HFF-Myc (cell line): ENCODE data around the gene CCDC9B.

Experiments used
- DNase-seq: peaks from one replicate; pipeline ENCODE4 v3.0.0-alpha.2; 2011; ENCODE audit warnings: low read depth; ENCODE audit errors: extremely low read depth
- H3K4me3 ChIP-seq: replicated peaks from 2 replicates; pipeline ENCODE4 v1.5.1; 2011; ENCODE audit warnings: low read depth, mild to moderate bottlenecking, control low read depth, low read length
- TF ChIP-seq, protein P1 (sequence below): IDR thresholded peaks from 2 replicates; pipeline ENCODE4 v1.5.1; 2012; ENCODE audit warnings: mild to moderate bottlenecking, low read depth, low read length, control low read depth; ENCODE audit errors: missing control alignments

Gene CCDC9B

DNA sequence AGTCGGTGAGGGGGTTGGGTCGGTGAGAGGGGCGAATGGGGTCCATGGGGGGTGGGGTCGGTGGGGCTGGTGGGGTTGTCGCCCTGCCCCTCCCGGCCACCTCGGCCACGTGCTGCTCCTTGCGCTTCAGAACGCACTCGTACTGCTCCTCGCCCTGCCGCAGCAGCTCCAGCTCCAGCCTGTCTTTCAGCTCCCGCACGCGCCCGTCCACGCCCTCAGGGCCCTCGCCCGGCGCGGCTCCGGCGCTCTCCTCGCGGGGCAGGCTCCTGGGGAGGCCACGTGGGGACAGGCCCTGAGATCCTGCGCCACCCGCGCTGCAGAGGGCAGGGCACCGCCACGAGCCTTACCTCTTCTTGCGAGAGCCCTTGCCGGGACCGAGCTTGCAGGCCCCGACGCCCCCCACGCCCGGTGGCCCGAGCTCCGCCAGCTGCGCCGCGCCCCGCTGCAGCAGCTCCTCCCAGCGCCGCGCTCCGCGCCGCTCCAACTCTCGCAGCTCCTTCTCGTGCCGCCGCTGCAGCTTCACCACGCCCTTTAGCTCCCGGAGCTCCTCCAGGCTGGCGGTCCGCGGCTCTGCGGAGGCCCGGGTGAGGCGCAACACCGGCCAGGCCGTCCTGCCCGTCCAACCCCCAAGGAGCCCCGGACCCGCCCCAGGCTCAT, 49.7 kb downstream of the CCDC9B start:
- TF ChIP-seq, protein P1, sequence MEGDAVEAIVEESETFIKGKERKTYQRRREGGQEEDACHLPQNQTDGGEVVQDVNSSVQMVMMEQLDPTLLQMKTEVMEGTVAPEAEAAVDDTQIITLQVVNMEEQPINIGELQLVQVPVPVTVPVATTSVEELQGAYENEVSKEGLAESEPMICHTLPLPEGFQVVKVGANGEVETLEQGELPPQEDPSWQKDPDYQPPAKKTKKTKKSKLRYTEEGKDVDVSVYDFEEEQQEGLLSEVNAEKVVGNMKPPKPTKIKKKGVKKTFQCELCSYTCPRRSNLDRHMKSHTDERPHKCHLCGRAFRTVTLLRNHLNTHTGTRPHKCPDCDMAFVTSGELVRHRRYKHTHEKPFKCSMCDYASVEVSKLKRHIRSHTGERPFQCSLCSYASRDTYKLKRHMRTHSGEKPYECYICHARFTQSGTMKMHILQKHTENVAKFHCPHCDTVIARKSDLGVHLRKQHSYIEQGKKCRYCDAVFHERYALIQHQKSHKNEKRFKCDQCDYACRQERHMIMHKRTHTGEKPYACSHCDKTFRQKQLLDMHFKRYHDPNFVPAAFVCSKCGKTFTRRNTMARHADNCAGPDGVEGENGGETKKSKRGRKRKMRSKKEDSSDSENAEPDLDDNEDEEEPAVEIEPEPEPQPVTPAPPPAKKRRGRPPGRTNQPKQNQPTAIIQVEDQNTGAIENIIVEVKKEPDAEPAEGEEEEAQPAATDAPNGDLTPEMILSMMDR, result no peak
- H3K4me3 ChIP-seq, result peak overlapping the region; percentile 34
- no peak for DNase-seq

DNA sequence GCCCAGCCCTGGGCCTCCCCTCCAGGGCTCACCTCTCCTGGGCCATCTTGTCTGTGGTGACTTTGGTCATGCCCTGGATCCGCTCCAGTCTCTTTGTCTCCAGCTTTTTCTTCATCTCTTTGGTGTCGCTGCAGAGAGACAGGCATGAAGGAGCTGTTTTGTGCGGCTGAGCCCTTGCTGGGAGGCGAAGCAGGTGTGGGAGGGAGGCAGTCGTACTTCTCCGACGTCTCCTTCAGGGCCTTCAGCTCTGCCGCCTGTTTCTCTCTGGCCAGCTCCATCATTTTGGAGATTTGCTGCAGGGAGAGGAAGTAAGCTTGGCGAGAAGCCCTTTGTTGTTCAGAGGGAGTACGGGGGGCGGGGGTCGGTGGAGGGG, 50.2 kb downstream of the CCDC9B start:
- TF ChIP-seq, protein P1, result no peak
- no peak for DNase-seq
- H3K4me3 ChIP-seq, result no peak overlapping the region

DNA sequence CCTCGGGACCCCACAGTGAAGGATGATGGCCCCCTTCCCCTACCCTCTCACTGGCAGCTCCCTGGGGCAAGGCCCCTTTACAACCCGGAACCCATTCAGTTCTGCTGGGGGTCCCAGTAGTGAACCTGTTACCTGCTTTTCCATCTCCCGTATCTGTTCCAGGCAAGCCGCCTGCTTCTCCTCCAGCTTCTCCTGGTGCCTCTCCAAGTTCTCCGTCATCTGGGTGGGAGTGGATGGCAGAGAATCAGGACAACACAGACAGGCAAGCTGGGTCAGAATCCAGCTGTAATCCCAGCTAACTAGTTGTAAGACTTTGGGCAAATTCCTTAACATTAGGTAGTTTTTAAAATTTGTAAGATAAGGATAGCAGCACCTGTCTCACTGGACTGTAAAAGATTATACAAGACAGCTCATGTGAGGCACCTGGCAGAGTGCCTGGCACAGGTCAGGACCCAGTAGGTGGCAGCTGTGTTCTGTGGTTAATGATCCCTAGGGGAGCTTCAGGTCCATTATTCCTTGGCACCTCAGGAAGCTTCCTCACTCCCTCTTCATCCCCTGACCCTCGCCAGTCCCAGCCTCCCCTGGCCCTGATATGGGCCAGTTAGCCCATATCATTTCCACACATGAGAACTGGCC, 51.5 kb downstream of the CCDC9B start:
- TF ChIP-seq, protein P1, result no peak
- no peak overlapping the region for H3K4me3 ChIP-seq
- no peak for DNase-seq

DNA sequence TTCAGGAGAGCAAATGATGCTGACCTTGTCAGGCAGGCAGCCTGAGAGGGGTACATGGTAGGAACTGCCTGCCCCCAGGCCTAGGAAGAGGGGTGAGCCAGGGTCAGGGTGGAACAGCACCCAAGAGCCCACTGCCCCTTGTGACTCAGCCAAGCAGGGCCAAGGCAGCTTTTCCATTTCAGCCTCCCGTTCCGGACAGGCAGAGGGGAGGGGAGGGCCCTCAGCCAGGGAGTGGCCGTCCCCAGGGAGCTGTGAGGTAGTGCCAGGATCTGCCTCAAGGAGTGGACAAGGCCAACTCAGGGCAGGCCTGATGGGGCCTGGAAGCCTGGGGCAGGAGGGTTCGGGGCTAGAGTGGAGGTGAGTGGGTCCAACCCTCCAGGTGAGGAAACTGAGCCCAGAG, 52.8 kb downstream of the CCDC9B start:
- H3K4me3 ChIP-seq, result no peak overlapping the region
- TF ChIP-seq, protein P1, result no peak
- no peak for DNase-seq

DNA sequence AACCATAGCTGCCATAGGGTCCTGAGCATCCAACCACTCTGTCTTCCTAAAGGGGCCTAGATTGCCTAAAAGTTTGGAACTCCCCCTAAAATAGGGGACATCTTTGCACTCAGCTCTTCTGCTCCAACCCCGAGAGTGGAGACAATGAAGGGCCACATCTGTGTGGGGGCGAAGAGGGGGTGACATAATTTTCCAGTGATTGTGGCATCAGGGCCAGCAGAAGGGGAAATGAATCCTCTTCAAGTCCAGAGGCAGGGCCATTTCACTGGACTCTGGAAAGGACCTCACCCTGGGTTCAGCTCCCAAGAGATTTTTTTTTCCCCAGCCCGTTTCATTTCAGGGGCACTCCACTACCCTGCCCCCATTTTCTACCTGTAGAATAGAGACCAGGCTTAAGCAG, 53.2 kb downstream of the CCDC9B start:
- H3K4me3 ChIP-seq, result no peak overlapping the region
- TF ChIP-seq, protein P1, result no peak
- DNase-seq, result no peak

DNA sequence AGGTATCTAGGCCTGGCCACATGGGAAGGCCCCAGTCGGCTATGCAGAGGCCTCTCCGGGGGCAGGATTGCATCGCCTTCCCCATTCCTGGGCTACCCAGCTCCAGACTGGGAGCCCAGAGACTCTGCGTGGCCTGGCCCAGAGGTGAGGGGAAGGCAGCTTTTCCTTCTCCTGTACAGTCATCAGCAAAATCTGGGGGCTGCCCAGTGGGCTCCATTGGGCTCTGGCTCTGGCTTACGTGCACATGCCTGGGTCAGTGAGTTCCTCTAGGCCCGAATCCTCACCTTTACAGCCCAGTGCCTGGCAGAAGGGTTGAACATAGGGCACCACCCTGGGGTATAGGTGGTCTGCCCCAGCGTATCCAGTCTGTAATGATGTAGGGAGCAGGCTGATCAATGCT, 53.9 kb downstream of the CCDC9B start:
- no peak for DNase-seq
- no peak overlapping the region for H3K4me3 ChIP-seq
- TF ChIP-seq, protein P1, result no peak

DNA sequence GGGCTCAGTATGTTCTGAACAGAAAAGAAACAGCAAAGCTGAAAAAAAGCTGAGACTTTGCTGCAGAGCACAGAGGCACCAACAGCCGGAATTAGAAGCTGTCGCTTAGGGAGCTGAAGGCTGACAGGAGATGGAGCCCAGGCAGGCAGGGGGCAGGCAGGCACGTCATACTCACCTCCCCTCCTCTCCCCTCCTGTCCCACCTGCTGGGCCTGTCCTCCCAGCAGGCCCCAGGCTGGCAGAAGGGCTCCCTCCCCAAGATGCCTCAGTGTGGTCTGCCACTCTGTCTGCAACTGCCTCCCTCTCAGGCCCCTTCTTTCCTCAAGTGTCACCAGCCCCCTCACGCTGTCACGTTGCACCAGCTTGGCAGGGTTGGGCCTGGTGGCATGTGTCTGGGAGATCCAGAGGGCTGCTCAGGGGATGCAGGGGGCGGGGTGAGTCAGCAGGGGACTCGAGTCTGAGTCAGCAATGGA, 54.6 kb downstream of the CCDC9B start:
- DNase-seq, result no peak
- TF ChIP-seq, protein P1, result no peak
- H3K4me3 ChIP-seq, result no peak overlapping the region
